Activated T-cell treated with anti-CD3 and anti-CD28 coated beads, Interleukin-2, amount 50 U/mL, for 72 hours (primary cell): ENCODE results near the gene MVB12B. TPM values are rescaled to one million over a fixed set of nuclear protein-coding genes. Genes with fewer than 3 reads are reported as not detected.
A peak's percentile ranks its signal among the peaks of the same experiment; 100 is the strongest.

ENCODE experiments used
- ATAC-seq, 2 donors: fragments of 150-1000 bp; cut with Tn5 transposase; replicated peaks in 1 of 2; 2 replicates each; pipeline ENCODE4 v1.10.0; 2021; ENCODE audit warnings: moderate library complexity in 2 of 2, mild to moderate bottlenecking in 1 of 2
- DNase-seq, 2 donors: peaks; one replicate each; pipeline ENCODE4 v3.0.0; 2021 to 2022; ENCODE audit warnings: mixed read lengths in 1 of 2
- H3K27ac Mint-ChIP-seq: one replicate; pipeline ENCODE4 v1.8.0; 2022; ENCODE audit warnings: mild to moderate bottlenecking, moderate library complexity, mixed read lengths
- H3K27me3 Mint-ChIP-seq: one replicate; pipeline ENCODE4 v1.8.0; 2022; ENCODE audit warnings: low read depth, mixed read lengths
- H3K36me3 Mint-ChIP-seq, 2 donors: one replicate each; pipeline ENCODE4 v1.8.0; 2022; ENCODE audit warnings: mixed read lengths in 2 of 2, mild to moderate bottlenecking in 1 of 2; ENCODE audit not compliant: insufficient read depth in 2 of 2
- H3K4me1 Mint-ChIP-seq: one replicate; pipeline ENCODE4 v1.8.0; 2022; ENCODE audit warnings: low read depth, mixed read lengths
- H3K4me3 Mint-ChIP-seq, 2 donors: one replicate each; pipeline ENCODE4 v1.8.0; 2022; ENCODE audit warnings: mild to moderate bottlenecking in 2 of 2, mixed read lengths in 2 of 2, moderate library complexity in 2 of 2
- H3K9me3 Mint-ChIP-seq, 2 donors: one replicate each; pipeline ENCODE4 v1.8.0; 2022; ENCODE audit warnings: mixed read lengths in 2 of 2
- total RNA-seq, 2 donors: library from RNA; stranded (reverse); gene quantifications; one replicate each; pipeline ENCODE4 v1.2.3, GENCODE V29; 2022

MVB12B gene
- total RNA-seq, 2 donors from 2014 or later, result 11.5 to 17.1 TPM

DNA sequence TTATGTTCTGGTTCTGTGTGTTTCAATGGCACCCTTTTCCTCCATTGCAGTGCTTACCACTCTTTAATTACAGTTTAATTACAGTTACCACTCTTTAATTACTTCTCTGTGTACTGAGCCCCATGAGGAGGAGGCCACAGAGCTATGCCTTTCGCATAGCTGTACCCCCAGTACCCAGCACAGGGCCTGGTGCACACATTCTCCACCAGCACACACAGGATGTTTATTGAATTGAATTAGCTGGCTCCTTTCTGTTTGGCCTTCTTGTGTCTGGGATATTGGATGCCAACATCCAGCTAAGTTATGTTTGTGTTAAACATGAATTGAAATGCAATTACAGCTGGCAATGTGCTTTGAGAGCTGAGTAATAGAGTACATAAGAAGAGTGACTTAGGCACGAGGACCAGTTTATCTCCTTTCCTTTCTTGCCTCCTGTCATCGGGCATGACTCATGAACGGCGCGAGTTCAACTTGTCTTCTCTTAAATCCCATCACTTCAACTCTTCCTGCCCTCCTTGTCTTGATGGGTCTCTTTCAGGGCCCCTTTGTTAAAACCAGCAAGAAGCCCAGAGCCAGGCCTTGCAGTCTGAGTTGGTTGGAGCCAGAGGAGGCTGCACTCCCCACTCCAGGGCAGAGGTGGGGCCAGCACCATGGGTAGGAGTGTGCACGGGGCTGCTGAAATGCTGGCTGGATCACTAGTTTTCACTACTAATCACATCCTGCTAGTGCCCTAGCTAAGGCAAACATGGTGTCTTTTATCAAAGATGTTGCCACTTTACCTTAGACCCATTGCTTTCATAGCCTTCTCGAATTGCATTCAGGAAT lies 37.4 kb downstream of the MVB12B start:
- ATAC-seq (no peak), DNase-seq (no peak)
- Mint-ChIP-seq H3K36me3 (peaks cover 12 to 28% of the 10 kb centered on the region in 2 donors), H3K27ac (no peak overlapping the region), H3K4me1 (no peaks in the 10 kb centered on the region), H3K4me3 (no peak overlapping the region), H3K9me3 (peaks cover 4 to 7% of the 10 kb centered on the region in 2 donors), H3K27me3 (no peaks in the 10 kb centered on the region)

DNA sequence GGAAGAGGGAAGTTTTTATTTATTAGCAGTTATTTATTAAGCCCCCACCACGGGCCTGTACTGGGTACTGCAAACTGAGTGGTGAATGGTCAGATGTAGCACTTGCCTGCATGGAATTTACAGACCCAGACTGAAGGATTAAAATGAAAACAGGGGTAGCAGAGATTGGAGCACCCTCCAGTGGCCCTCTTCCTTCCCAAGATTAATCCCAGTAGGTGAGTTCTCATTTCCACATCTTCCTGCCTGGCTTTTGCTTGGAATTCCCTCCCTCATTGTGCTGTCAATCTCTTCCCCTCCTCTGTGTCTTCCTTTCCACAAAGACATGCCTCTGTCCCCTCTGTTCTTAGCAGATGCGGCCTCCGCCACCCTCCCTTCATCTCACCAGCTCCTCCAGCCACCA lies 39.2 kb downstream of the MVB12B start:
- DNase-seq (no peak), ATAC-seq (no peak)
- Mint-ChIP-seq H3K4me1 (no peaks in the 10 kb centered on the region), H3K36me3 (peaks cover 9 to 16% of the 10 kb centered on the region in 2 donors), H3K27me3 (no peaks in the 10 kb centered on the region), H3K27ac (no peak overlapping the region), H3K4me3 (no peak overlapping the region), H3K9me3 (peaks cover 3 to 4% of the 10 kb centered on the region in 2 donors)

DNA sequence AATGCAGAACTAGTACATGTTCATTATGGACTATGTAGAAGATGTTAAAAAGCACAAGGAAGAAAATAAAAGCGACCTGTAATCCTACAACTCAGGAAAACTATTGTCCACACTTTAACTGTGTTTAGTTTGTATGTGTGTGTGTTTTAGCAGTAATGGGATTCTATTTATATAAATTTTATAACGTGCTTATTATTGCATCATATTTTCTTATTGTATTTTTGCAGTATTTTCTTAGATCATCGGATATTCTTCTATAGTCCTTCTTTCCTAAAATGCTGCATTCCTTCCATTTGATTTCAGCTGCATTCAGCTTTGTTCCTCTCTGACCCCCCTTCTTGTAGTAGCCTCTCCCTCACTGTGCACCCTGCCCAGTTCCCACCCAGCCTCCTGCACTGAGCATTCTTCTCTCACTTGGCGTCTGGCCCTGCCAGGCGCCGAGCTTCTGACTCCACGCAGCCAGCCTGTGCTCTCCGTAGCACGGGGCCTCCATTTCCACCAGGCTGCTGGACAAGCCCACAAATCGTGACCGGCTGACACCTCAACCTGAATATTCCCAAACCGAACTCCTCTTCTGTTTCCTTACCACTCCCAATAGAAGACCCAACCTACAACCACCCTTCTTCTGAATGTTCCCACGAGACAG lies 39.9 kb downstream of the MVB12B start:
- H3K9me3 Mint-ChIP-seq, result peaks cover under 1 to 1% of the 10 kb centered on the region in 2 donors
- H3K4me1 Mint-ChIP-seq, result no peaks in the 10 kb centered on the region
- no peak overlapping the region for H3K27ac Mint-ChIP-seq
- peaks cover 7 to 12% of the 10 kb centered on the region in 2 donors for H3K36me3 Mint-ChIP-seq
- no peaks in the 10 kb centered on the region for H3K27me3 Mint-ChIP-seq
- ATAC-seq (no peak), DNase-seq (no peak)
- H3K4me3 Mint-ChIP-seq, result no peak overlapping the region

DNA sequence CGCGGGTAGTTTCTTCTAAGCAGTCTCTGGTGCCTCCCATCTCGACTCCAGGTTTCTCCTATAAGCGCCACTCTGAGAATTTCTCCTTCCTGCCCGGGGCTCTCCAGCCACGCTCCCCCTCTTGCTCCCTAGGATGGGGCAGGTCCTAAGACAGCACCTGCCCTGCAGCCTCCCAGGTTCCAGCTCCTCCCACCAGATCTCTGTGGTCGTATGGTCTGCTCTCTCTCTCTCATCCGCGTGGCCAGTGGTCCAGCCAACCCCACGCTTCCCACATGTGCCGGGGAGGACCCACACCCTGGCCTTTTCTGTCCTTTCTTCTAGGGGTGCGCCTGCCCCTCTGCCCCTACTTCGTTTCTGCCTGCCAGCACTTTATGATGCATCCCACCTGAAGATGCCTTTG lies 40.5 kb downstream of the MVB12B start:
- no peak for ATAC-seq
- Mint-ChIP-seq H3K27ac (no peak overlapping the region), H3K36me3 (peaks cover 5 to 8% of the 10 kb centered on the region in 2 donors), H3K27me3 (no peaks in the 10 kb centered on the region), H3K4me3 (no peak overlapping the region), H3K4me1 (no peaks in the 10 kb centered on the region), H3K9me3 (peaks cover 0 to 1% of the 10 kb centered on the region in 2 donors)
- no peak for DNase-seq

DNA sequence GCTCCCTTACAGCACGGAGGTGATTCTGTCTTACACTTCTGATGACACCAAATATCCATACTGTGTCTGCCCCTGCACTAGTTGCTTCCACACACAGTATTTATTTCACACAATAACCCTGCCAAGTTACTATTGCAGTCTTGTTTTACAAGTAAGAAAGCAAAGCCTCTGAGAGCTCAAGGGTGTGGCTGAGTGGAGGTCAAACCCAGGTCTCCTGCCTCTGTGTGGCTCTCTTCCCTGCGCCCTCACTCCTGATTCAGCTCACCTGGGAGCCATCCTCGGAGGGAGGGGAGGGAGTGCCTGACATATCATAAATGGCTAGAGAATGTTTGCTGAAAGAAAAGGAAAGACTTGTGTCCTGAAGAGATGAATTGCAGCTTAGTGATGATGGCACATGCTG lies 41.0 kb downstream of the MVB12B start:
- H3K4me3 Mint-ChIP-seq, result no peak overlapping the region
- H3K4me1 Mint-ChIP-seq, result peaks cover 2% of the 10 kb centered on the region
- ATAC-seq (no peak), DNase-seq (no peak)
- H3K27me3 Mint-ChIP-seq, result no peaks in the 10 kb centered on the region
- peaks cover 0 to 1% of the 10 kb centered on the region in 2 donors for H3K9me3 Mint-ChIP-seq
- H3K27ac Mint-ChIP-seq, result no peak overlapping the region
- peaks cover 5 to 7% of the 10 kb centered on the region in 2 donors for H3K36me3 Mint-ChIP-seq

DNA sequence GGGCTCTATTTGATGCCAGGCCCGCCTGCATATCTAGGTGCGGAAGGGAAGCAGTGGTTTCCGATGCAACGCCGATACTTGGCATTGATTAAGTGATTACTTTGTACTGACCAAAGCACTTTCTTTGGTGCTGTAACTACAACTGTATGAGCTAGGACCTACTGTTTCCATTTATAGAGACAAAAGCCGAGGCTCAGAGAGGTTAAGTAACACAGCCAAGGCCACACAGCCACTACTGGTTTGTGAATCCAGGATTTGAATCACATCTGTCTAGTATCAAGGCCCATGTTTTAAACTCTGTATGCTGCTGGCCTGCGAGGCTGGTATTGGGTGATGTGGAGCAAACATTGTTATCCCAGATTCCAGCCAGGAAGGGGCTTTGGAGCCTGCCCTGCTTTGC lies 41.4 kb downstream of the MVB12B start:
- Mint-ChIP-seq H3K9me3 (peaks cover 0 to 1% of the 10 kb centered on the region in 2 donors), H3K27me3 (no peaks in the 10 kb centered on the region), H3K4me1 (peaks cover 6% of the 10 kb centered on the region), H3K4me3 (no peak overlapping the region), H3K27ac (no peak overlapping the region), H3K36me3 (peaks cover 5 to 6% of the 10 kb centered on the region in 2 donors)
- ATAC-seq (no peak), DNase-seq (no peak)

DNA sequence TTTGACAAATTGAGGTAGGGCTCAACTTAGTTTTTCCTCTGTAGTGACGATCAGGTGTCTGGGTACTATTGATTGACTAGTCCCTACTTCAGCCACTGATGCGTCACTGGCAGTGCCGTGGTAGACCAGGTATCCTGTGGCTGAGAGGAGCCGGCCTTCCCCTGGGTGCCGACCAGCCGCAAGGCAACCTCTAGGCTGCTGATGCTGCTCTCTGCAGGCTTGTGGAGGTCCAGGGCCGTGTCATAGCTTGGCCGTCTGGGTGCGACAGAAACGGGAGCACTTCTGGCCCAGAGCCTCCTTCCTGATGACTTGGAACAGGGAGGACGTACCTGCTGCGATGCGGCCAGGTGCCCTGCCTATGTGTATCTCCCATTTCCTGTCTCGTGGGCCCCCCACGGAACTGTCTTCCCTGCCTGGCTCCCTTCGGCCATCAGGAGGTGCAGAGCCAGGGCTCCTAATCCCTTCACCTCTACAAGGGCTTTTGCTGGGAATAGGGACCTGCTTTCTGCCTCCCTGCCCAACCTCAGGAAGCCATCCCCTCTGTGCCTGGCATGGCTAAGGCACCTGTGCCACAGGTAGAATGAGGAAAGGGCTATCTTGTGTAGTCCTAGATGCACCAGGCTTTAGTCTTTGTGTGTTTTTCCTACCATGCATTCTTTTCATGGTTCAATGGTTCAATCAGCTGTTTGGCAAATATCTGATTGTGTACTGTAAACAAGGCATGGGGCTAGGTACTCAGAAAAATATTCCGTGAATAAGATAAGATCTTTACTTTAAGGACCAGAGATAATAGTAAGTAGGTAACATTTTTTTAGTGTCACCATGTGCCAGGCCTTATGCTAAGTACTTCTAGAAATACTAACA lies 44.6 kb downstream of the MVB12B start:
- DNase-seq, result no peak
- Mint-ChIP-seq H3K9me3 (no peaks in the 10 kb centered on the region), H3K4me3 (no peak overlapping the region), H3K27ac (no peak overlapping the region), H3K36me3 (no peaks in the 10 kb centered on the region), H3K27me3 (peaks cover 5% of the 10 kb centered on the region), H3K4me1 (peaks cover 23% of the 10 kb centered on the region)
- no peak for ATAC-seq

DNA sequence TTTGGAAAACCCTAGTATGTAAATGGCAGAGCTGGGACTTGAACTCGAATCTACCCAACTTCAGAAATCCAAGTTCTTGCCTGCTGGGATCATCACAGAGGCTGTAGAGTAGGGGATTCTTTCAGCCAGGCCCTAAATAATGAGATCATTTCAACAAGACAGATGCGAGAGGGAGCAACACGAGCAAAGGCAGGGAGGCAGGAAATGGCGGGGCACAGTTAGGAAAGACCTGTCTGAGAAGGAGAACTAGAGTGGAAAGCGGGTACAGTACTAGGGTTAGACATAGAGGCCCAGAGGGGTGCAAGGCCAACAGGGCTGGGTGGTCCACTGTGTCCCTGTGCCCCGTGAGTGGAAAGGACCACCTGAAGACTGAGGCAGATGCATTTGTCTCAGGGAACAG lies 46.1 kb downstream of the MVB12B start:
- H3K4me1 Mint-ChIP-seq, result peaks cover 28% of the 10 kb centered on the region
- DNase-seq, result no peak
- H3K9me3 Mint-ChIP-seq, result no peaks in the 10 kb centered on the region
- no peak overlapping the region for H3K4me3 Mint-ChIP-seq
- peaks cover 11% of the 10 kb centered on the region for H3K27me3 Mint-ChIP-seq
- no peak for ATAC-seq
- peak overlapping the region; percentile 8 for H3K27ac Mint-ChIP-seq
- H3K36me3 Mint-ChIP-seq, result no peaks in the 10 kb centered on the region

DNA sequence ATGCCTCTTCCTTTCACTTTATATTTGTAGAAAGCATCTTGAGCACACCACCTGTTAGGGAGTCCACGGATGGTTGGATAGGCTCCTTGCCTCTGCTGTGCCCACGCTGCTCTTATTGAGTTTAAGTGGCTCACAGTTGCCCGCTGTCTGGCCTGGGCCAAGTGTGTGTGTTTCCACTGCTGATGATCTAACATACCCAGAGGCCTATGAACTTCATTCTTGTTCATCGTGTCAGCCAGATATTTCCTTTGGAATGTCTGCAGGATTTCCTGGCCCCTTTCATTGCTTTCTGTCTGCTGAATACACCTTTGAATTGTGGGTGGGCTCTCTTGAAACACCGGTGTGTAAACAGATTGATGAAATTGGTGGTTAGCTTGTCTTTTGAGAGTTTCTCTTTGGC lies 46.6 kb downstream of the MVB12B start:
- Mint-ChIP-seq H3K27ac (no peak overlapping the region), H3K4me1 (peaks cover 28% of the 10 kb centered on the region), H3K4me3 (no peak overlapping the region), H3K27me3 (peaks cover 11% of the 10 kb centered on the region), H3K36me3 (no peaks in the 10 kb centered on the region), H3K9me3 (no peaks in the 10 kb centered on the region)
- DNase-seq, result no peak
- peak in 1 of 2 donors; percentile 23 for ATAC-seq

DNA sequence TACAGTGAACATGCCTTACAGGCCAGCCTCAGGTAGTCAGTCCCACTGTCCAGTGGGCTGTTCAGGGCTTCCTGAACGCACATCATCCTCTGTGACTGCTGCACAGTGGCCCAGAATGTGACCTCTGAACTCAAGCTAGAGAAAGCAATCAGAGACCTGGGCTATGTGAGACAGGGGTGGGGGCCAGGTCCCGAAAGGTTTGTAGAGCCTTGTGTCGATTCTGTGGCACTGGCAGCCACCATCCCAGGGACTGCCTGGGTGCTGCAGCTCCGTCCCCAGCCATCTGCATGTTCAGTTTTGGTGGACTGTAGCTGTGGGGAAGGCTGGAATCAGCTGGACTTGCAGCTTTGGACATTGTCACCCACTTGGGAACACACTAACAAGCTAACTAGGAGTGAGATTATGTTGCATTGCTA lies 47.7 kb downstream of the MVB12B start:
- no peaks in the 10 kb centered on the region for H3K9me3 Mint-ChIP-seq
- ATAC-seq (no peak), DNase-seq (no peak)
- H3K4me3 Mint-ChIP-seq, result no peak overlapping the region
- H3K36me3 Mint-ChIP-seq, result no peaks in the 10 kb centered on the region
- H3K4me1 Mint-ChIP-seq, result peaks cover 28% of the 10 kb centered on the region
- peaks cover 11% of the 10 kb centered on the region for H3K27me3 Mint-ChIP-seq
- H3K27ac Mint-ChIP-seq, result no peak overlapping the region

DNA sequence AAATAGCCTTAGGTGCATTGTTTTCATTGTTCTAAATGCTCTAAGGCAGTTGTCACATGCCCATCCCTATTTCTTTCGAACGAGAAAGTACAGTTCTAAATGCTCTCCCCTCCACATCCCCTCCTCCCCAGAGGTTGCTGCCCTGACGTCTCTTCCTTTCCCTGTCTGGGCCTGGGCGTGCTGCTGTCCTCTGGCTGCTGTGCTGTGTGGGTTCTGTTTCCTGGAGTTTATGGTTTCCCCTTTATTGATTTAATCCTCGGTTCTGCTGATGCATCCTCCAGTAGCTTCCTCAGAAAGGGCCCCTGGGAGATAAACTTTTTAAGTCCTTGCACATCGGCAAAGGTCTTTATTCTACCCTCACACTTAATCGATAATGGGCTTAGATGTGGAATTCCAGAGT lies 48.8 kb downstream of the MVB12B start:
- H3K27ac Mint-ChIP-seq, result peak overlapping the region; percentile 29
- no peak for DNase-seq

DNA sequence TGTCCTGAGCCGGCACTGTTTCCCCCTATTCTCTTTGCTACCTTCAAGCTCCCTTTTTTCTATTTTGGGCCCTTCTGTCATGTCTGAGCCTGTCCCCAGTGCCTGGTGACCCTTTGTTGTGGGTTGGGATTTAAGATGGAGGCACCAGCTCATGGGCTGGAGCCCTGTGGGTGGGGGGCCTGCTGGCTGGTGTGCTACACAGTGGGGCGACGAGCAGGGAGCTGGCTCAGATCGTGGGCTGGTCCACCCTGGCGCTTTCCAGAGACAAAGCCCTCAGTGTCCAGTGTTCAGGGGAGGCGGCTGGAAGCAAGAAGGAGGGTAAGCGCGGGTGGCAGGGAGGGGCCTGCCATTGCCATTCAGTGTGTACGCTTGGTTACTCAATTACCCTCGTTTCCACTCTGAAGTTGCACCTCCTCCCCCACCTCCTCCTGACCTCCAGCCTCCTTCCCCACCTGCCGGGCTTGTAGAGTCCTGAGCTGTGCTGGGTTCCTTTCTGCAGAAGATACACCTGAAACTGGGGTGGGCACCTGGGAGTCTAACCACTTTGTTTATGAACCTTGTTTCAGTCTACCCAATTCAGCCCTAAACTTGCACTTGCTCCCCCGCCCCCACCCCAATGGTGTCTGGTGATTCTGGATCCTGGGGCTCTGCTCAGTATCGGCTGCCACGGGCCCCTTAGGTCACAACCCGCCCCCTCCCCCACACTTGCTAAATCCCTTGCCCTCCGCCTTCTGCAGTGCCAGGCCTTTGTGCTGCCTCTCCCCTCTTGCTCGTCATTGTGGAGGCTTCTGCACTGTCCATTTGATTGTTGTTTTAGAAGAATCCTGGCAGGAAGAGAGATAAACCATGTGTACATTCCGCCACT lies 49.9 kb downstream of the MVB12B start:
- H3K36me3 Mint-ChIP-seq, result no peaks in the 10 kb centered on the region
- peaks cover 11% of the 10 kb centered on the region for H3K27me3 Mint-ChIP-seq
- no peak overlapping the region for H3K27ac Mint-ChIP-seq
- peak overlapping the region in 1 of 2 donors; percentile 43 for H3K4me3 Mint-ChIP-seq
- peaks cover 28% of the 10 kb centered on the region for H3K4me1 Mint-ChIP-seq
- no peaks in the 10 kb centered on the region for H3K9me3 Mint-ChIP-seq
- ATAC-seq (no peak), DNase-seq (no peak)

More for the DNA sequence above, 48.8 kb downstream of the MVB12B start:
- H3K4me1 Mint-ChIP-seq, result peaks cover 28% of the 10 kb centered on the region
- H3K9me3 Mint-ChIP-seq, result no peaks in the 10 kb centered on the region
- H3K27me3 Mint-ChIP-seq, result peaks cover 11% of the 10 kb centered on the region
- H3K36me3 Mint-ChIP-seq, result no peaks in the 10 kb centered on the region
- no peak for ATAC-seq
- H3K4me3 Mint-ChIP-seq, result peak overlapping the region in 1 of 2 donors; percentile 43
